Measurements from ENCODE around the gene RFXANK.

RFXANK gene

DNA sequence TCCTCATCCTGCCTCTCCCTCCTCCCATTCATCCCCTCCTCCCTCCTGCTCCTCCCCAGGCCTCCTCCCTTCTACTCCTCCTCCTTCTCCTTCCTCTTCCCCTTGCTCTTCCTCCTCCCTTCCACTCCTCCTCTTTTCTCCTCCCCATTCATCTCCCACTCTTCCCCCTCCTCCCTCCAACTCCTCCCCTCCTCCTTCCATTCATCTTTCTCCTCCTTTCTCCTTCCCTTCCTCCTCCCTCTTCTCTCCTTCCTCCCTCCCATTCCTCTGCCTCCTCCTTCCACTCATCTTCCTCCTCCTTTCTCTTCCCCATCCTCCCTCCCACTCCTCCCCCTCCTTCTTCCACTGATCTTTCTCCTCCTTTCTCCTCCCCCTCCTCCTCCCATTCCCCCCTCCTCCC is 47.6 kb downstream of the RFXANK start:
- Histone ChIP-seq H3K4me1 (ENCODE audit: insufficient read depth, low read length) (no peaks in the 10 kb centered on the region), H3K27me3 (ENCODE audit: insufficient read depth, low read length) (peaks cover 4% of the 10 kb centered on the region; the same call in 1 of the 2 replicates), H3K36me3 (ENCODE audit: insufficient read depth, low read length) (no peaks in the 10 kb centered on the region)

GRCh38 chr19:19240476-19240875 is 48.4 kb downstream of the RFXANK start:
- Histone ChIP-seq H3K27me3 (ENCODE audit: insufficient read depth, low read length) (peaks cover 4% of the 10 kb centered on the region; the same call in 1 of the 2 replicates), H3K9me3 (ENCODE audit: insufficient read depth, low read depth, low read length) (no peaks in the 10 kb centered on the region), H3K4me3 (ENCODE audit: low read length) (no peak overlapping the region), H3K36me3 (ENCODE audit: insufficient read depth, low read length) (no peaks in the 10 kb centered on the region), H3K27ac (ENCODE audit: low read depth, low read length) (no peak overlapping the region), H3K9ac (ENCODE audit: low read depth, low read length) (no peak overlapping the region), H3K4me1 (ENCODE audit: insufficient read depth, low read length) (no peaks in the 10 kb centered on the region)
- WGBS, result 85% methylated on average over 9 of the region's 9 CpGs

More for the DNA sequence above, 47.6 kb downstream of the RFXANK start:
- no peak overlapping the region for H3K4me3 ChIP-seq (ENCODE audit: low read length)
- H3K9ac ChIP-seq (ENCODE audit: low read depth, low read length), result no peak overlapping the region
- H3K9me3 ChIP-seq (ENCODE audit: insufficient read depth, low read depth, low read length), result peaks cover 3% of the 10 kb centered on the region
- no peak overlapping the region for H3K27ac ChIP-seq (ENCODE audit: low read depth, low read length)

- 84% methylated on average over 5 of the region's 5 CpGs for WGBS
- Histone ChIP-seq H3K36me3 (ENCODE audit: insufficient read depth, low read length) (no peaks in the 10 kb centered on the region), H3K9me3 (ENCODE audit: insufficient read depth, low read depth, low read length) (no peaks in the 10 kb centered on the region), H3K27me3 (ENCODE audit: insufficient read depth, low read length) (peaks cover 29% of the 10 kb centered on the region), H3K4me1 (ENCODE audit: insufficient read depth, low read length) (no peaks in the 10 kb centered on the region), H3K27ac (ENCODE audit: low read depth, low read length) (no peak overlapping the region), H3K4me3 (ENCODE audit: low read length) (no peak overlapping the region), H3K9ac (ENCODE audit: low read depth, low read length) (no peak overlapping the region)
Measured at GRCh38 chr19:19250196-19250801, 58.2 kb downstream of the RFXANK start.
